Stimulated activated CD4-positive, alpha-beta T cell treated with anti-CD3 and anti-CD28 coated beads, Interleukin-15, amount 100 ng/mL, for 48 hours (primary cell): Measurements from ENCODE around the gene RYK.

Experiments
- DNase-seq, 2 donors: peaks; one replicate each; pipeline ENCODE4 v3.0.0-alpha.2; 2020; ENCODE audit warnings: low read depth in 2 of 2

Gene RYK

GRCh38 chr3:134149286-134149685 lies 101.4 kb downstream of the RYK start:
- DNase-seq: no peak

- no peak for DNase-seq
Observed at GRCh38 chr3:134148534-134148933, 102.1 kb downstream of the RYK start.

- DNase-seq: no peak
Observed at GRCh38 chr3:134147411-134147810, 103.2 kb downstream of the RYK start.

GRCh38 chr3:134146666-134147065 lies 104.0 kb downstream of the RYK start:
- no peak for DNase-seq

- no peak for DNase-seq
Observed at GRCh38 chr3:134145183-134145582, 105.5 kb downstream of the RYK start.

- no peak for DNase-seq
Observed at GRCh38 chr3:134144694-134145093, 106.0 kb downstream of the RYK start.

- no peak for DNase-seq
Observed at GRCh38 chr3:134143828-134144401, 106.7 kb downstream of the RYK start.

- DNase-seq: no peak
Observed at GRCh38 chr3:134136604-134137003, 114.1 kb downstream of the RYK start.

GRCh38 chr3:134134698-134135415 lies 115.8 kb downstream of the RYK start:
- no peak for DNase-seq

- DNase-seq: no peak
Observed at GRCh38 chr3:134134240-134134639, 116.4 kb downstream of the RYK start.

GRCh38 chr3:134132961-134133360 lies 117.7 kb downstream of the RYK start:
- no peak for DNase-seq

- no peak for DNase-seq
Observed at GRCh38 chr3:134126153-134126552, 124.5 kb downstream of the RYK start.

- no peak for DNase-seq
Observed at GRCh38 chr3:134114726-134115125, 135.9 kb downstream of the RYK start.

- no peak for DNase-seq
Observed at GRCh38 chr3:134111616-134112015, 139.0 kb downstream of the RYK start.

- DNase-seq: no peak
Observed at GRCh38 chr3:134110963-134111362, 139.7 kb downstream of the RYK start.
